Measurements from ENCODE around the gene ARR3. TPM values are rescaled to one million over a fixed set of nuclear protein-coding genes. Genes with fewer than 3 reads are reported as not detected.

ARR3 gene
- total and polyA plus RNA-seq, 2 experiments from 2014 or later: 0.10 TPM; not detected in 1

- Histone ChIP-seq H3K27me3 (no peaks in the 10 kb centered on the region), H3K9me3 (ENCODE audit: low read depth) (no peaks in the 10 kb centered on the region), H3K4me3 (no peak overlapping the region), H3K4me1 (ENCODE audit: low read depth) (no peaks in the 10 kb centered on the region), H3K27ac (no peak overlapping the region), H3K36me3 (no peaks in the 10 kb centered on the region)
- no peak for DNase-seq (ENCODE audit: low read depth in 1 of 2, low spot score in 1 of 2)
- TF ChIP-seq, protein P1, sequence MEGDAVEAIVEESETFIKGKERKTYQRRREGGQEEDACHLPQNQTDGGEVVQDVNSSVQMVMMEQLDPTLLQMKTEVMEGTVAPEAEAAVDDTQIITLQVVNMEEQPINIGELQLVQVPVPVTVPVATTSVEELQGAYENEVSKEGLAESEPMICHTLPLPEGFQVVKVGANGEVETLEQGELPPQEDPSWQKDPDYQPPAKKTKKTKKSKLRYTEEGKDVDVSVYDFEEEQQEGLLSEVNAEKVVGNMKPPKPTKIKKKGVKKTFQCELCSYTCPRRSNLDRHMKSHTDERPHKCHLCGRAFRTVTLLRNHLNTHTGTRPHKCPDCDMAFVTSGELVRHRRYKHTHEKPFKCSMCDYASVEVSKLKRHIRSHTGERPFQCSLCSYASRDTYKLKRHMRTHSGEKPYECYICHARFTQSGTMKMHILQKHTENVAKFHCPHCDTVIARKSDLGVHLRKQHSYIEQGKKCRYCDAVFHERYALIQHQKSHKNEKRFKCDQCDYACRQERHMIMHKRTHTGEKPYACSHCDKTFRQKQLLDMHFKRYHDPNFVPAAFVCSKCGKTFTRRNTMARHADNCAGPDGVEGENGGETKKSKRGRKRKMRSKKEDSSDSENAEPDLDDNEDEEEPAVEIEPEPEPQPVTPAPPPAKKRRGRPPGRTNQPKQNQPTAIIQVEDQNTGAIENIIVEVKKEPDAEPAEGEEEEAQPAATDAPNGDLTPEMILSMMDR (IDR thresholded peaks at IDR 0.05; ENCODE audit: low read depth, low read length): no peak
Observed at GRCh38 chrX:70252491-70252890, 15.6 kb upstream of the ARR3 start.

- no peak overlapping the region for H3K4me3 ChIP-seq
Observed at GRCh38 chrX:70253377-70254062, 14.6 kb upstream of the ARR3 start.

DNA sequence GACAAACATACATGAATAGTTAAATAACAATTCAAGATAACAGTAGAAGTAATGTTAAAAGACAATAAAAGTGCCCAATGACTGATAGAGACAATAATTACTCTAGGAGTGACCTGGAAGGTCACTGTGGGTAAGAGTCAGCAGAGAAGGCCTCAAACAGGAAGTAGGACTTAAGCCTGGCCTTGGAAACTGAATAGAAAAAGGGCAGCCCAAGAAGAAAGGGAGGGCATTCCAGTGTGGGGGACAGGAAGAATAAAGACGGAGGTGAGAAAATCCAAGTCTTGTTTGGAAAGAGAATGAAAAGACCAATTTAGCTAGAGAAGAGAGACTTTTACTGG lies 14.1 kb upstream of the ARR3 start:
- H3K9me3 ChIP-seq (ENCODE audit: low read depth): no peaks in the 10 kb centered on the region

More at GRCh38 chrX:70253377-70254062, 14.6 kb upstream of the ARR3 start:
- no peak for DNase-seq (ENCODE audit: low read depth in 1 of 2, low spot score in 1 of 2)
- Histone ChIP-seq H3K27ac (no peak overlapping the region), H3K9me3 (ENCODE audit: low read depth) (no peaks in the 10 kb centered on the region), H3K27me3 (no peaks in the 10 kb centered on the region), H3K36me3 (no peaks in the 10 kb centered on the region), H3K4me1 (ENCODE audit: low read depth) (no peaks in the 10 kb centered on the region)
- TF ChIP-seq, protein P1 (IDR thresholded peaks at IDR 0.05; ENCODE audit: low read depth, low read length): no peak

GRCh38 chrX:70254909-70255308 lies 13.2 kb upstream of the ARR3 start:
- no peak overlapping the region for H3K27ac ChIP-seq
- TF ChIP-seq, protein P1 (IDR thresholded peaks at IDR 0.05; ENCODE audit: low read depth, low read length): no peak

More for the DNA sequence above, 14.1 kb upstream of the ARR3 start:
- no peaks in the 10 kb centered on the region for H3K4me1 ChIP-seq (ENCODE audit: low read depth)
- no peaks in the 10 kb centered on the region for H3K27me3 ChIP-seq
- DNase-seq (ENCODE audit: low read depth in 1 of 2, low spot score in 1 of 2): no peak
- no peak overlapping the region for H3K4me3 ChIP-seq
- no peaks in the 10 kb centered on the region for H3K36me3 ChIP-seq
- TF ChIP-seq, protein P1 (IDR thresholded peaks at IDR 0.05; ENCODE audit: low read depth, low read length): no peak
- no peak overlapping the region for H3K27ac ChIP-seq

DNA sequence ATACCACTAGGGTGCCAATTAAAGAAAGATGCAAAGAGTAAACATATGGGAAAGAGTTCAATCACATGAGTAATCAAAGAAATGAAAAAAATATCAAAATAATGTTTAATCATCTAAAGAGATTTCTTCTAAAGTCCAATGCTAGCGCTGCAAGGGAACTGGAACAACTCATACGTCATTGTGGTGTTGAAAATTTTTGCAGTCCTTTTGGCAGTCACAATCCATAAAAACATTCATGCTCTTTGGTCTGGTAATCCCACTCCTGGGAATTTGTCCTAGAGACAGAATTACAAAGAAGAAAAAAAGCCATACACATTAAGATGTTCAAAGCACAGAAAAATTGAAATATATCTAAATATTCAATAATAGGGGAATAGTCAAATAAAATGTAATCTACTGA lies 12.7 kb upstream of the ARR3 start:
- H3K27ac ChIP-seq: no peak overlapping the region
- H3K9me3 ChIP-seq (ENCODE audit: low read depth): no peaks in the 10 kb centered on the region
- TF ChIP-seq, protein P1 (IDR thresholded peaks at IDR 0.05; ENCODE audit: low read depth, low read length): no peak
- H3K36me3 ChIP-seq: no peaks in the 10 kb centered on the region
- DNase-seq (ENCODE audit: low read depth in 1 of 2, low spot score in 1 of 2): no peak
- H3K27me3 ChIP-seq: no peaks in the 10 kb centered on the region
- no peak overlapping the region for H3K4me3 ChIP-seq
- no peaks in the 10 kb centered on the region for H3K4me1 ChIP-seq (ENCODE audit: low read depth)

More at GRCh38 chrX:70254909-70255308, 13.2 kb upstream of the ARR3 start:
- H3K4me3 ChIP-seq: no peak overlapping the region
- H3K27me3 ChIP-seq: no peaks in the 10 kb centered on the region
- no peak for DNase-seq (ENCODE audit: low read depth in 1 of 2, low spot score in 1 of 2)
- H3K36me3 ChIP-seq: no peaks in the 10 kb centered on the region
- H3K4me1 ChIP-seq (ENCODE audit: low read depth): no peaks in the 10 kb centered on the region
- no peaks in the 10 kb centered on the region for H3K9me3 ChIP-seq (ENCODE audit: low read depth)
